ENCODE measurements around the gene KCNMA1.

The KCNMA1 gene

DNA sequence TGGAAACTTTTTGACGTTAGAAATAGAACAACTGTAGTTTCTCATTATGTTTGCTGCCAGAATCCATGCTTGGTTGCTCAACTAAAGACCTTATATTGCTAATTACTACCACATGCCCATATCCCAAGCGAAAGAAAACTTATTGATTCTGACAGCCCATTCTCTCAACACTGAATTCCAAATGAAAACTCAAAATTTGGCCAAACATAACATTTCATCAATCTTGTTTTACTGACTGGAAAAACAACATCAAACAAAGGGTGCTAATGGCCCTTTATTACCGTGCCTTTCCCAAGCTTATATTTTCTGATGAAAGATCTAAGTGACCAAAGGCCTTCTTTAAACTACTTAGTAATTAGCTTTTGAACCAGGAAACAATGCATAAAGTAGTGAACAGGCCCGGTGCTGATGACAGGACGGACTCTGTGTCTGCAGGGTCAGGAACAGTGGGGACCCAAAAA lies 531.8 kb downstream of the KCNMA1 start:
- DNase-seq (ENCODE audit: low read depth): no peak

GRCh38 chr10:77104459-77104980 lies 533.1 kb downstream of the KCNMA1 start:
- no peak for DNase-seq (ENCODE audit: low read depth)

GRCh38 chr10:77103213-77103612 lies 534.4 kb downstream of the KCNMA1 start:
- DNase-seq (ENCODE audit: low read depth): no peak

DNA sequence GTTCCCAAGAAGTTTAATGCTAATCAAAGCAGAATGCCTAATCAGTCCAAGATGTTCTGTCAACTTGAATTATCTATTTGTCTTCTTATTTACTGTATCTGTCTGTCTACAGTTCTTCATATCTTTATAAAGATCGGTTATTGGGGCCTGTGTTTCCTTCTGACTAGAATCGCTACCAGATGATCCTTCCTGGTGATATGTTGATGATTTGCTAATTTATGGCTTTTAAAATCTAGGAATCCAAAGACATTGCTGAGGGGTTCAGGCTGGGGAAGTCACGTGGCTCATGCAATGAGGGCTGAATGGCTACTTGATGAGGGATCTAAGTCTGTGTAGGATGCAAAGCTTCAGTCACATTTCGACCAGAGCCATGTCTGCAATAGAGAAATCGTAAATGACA lies 536.3 kb downstream of the KCNMA1 start:
- DNase-seq (ENCODE audit: low read depth): no peak

- DNase-seq (ENCODE audit: low read depth): no peak
Measured at GRCh38 chr10:77099136-77099535, 538.5 kb downstream of the KCNMA1 start.

DNA sequence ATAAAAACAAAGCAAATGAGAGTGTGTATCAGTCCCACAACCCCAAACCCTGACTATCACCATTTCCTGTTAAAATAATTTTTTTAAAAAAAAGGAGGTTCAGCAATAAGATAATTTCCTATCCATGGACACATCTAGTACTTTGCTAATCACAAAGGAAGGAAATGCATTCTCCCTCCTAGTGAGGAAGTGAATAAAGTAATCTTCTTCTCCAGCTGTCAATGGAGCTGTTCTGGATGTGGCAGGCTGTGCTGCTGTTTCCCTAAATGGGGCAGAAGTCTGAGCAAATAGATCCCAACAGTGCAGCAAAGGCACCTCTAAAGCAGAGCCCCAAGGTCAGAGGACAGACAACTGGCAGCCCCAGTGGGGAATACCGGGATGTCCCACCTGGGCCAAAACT lies 540.0 kb downstream of the KCNMA1 start:
- DNase-seq (ENCODE audit: low read depth): no peak

DNA sequence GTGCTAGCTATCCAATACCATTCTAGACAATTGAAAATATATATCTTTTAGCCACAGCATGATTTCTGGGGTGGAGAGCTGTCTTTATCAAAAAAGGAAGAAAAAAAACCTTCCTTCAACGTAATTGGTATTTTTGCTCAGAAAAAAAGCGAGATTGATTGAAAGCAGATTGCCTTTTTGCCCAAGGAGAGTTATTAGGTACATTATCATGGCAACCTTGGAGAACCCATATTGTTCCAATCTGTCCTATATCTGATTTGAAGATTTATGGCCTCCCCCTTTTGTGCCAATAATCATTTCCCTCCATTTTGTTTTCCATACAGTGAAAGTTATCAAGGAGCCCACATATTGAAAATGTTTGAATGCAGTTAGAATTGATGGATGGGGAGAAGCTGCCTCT lies 544.5 kb downstream of the KCNMA1 start:
- DNase-seq (ENCODE audit: low read depth): no peak

- no peak for DNase-seq (ENCODE audit: low read depth)
Measured at GRCh38 chr10:77091597-77092165, 545.9 kb downstream of the KCNMA1 start.

GRCh38 chr10:77090381-77091356 lies 546.9 kb downstream of the KCNMA1 start:
- no peak for DNase-seq (ENCODE audit: low read depth)

- no peak for DNase-seq (ENCODE audit: low read depth)
Measured at GRCh38 chr10:77087366-77087765, 550.2 kb downstream of the KCNMA1 start.

- no peak for DNase-seq (ENCODE audit: low read depth)
Measured at GRCh38 chr10:77086081-77086480, 551.5 kb downstream of the KCNMA1 start.

GRCh38 chr10:77085344-77085743 lies 552.3 kb downstream of the KCNMA1 start:
- DNase-seq (ENCODE audit: low read depth): no peak

- no peak for DNase-seq (ENCODE audit: low read depth)
Measured at GRCh38 chr10:77084431-77085144, 553.0 kb downstream of the KCNMA1 start.

GRCh38 chr10:77082601-77083252 lies 554.9 kb downstream of the KCNMA1 start:
- DNase-seq (ENCODE audit: low read depth): no peak

DNA sequence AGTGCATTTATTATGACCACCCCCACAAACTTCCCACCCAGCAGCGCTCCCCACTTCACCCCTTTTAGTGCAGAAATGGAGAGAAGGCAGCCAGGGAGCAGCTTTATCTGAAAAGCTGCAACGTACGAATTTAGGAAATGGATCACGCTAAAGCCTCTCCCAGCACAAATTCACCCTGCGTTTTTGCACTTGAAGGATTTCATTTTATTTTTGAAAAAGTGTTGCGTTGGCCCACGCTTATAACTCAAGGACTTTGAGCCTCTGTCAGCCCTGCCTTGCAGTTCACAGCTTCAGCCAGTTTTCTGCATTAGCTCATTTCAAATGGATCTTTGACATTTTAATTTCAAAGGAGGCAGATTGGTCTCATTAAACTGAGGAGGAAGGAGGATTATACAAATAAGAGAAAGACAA lies 556.1 kb downstream of the KCNMA1 start:
- no peak for DNase-seq (ENCODE audit: low read depth)

GRCh38 chr10:77080361-77081027 lies 557.1 kb downstream of the KCNMA1 start:
- no peak for DNase-seq (ENCODE audit: low read depth)

DNA sequence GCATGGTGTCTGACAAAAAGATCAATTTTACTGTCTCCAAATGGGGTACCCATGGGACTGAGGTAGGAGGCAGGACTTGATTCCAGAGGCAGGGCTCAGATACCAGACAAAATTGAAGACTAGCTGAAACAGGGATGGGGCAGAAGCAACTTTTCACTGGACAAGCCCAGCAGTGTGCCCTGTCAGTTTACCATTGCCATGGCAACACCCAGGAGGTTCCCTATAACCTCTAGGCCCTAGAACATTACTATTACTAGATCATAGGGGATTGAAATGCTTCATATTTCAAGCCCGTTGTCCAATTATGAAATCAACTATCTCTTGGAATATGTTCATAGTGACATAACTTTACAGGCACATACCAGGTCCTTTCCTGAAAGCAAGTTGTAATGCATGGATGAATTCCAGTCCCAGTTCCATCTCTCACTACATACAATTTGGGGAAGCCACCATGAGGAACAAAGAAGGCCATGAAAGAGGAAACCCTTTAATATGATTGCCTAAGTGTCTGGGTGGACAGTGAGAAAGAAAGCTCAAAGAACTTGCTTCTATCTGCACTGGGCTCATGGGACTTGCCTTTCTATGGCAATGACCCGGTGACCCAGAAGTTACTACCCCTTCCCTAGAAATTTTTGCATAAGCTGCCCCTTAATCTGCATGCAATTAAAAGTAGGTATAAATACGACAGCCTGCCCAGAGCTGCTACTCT lies 557.9 kb downstream of the KCNMA1 start:
- DNase-seq (ENCODE audit: low read depth): no peak

- DNase-seq (ENCODE audit: low read depth): no peak
Measured at GRCh38 chr10:77077316-77077945, 560.2 kb downstream of the KCNMA1 start.

GRCh38 chr10:77075926-77076325 lies 561.7 kb downstream of the KCNMA1 start:
- DNase-seq (ENCODE audit: low read depth): no peak

DNA sequence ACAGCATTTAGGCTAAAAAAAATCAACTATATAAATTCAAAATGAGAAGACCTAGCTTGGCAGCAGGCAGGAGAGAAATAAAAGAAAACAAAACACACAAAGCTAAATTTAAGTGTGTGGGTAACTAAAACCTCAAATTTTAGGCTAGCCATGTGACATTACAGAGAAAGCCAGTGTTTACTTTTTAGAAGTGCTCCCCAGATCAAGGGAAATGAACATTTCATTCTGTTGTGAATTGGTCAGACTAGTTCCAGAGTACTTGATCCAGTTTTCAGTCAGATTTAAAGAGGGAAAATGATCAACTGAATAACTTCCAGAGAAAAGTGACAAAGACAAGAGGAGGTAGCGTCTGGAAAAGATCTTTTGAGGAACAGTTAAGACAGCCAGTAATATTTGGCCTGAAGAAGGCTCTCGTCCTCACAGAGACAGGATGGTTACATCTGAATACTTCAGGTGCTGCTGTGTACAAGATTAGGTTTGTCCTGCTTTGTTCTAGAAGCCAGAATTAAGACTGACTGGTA lies 563.4 kb downstream of the KCNMA1 start:
- no peak for DNase-seq (ENCODE audit: low read depth)

Data from CMK (cell line).